ENCODE measurements around the gene ACTMAP. TPM values are rescaled to one million over a fixed set of nuclear protein-coding genes. Genes with fewer than 3 reads are reported as not detected.

ACTMAP gene
- total and polyA plus RNA-seq, 9 of the 15 experiments (the other 6 are each of a cell fraction or from before 2014, with no cell fraction given) = 1.7 to 16.6 (median 4.9) TPM

GRCh38 chr19:40750058-40750873, at the start of gene ACTMAP (continued):
- TF ChIP-seq STAG1 (CRISPR knock-in tag; IDR thresholded peaks at IDR 0.05; ENCODE audit: borderline replicate concordance) (no peak), TFAP4 (CRISPR knock-in tag; IDR thresholded peaks at IDR 0.05; ENCODE audit: borderline replicate concordance) (peak; percentile 98), AFF1 (IDR thresholded peaks at IDR 0.05; ENCODE audit: low read depth in 1 of 2, partially characterized antibody in 2 of 2) (peak; percentile 62 to 96), RB1 (IDR thresholded peaks at IDR 0.05; ENCODE audit: low read depth) (peak; percentile 69; the same call in 1 of the 2 replicates), MCM2 (IDR thresholded peaks at IDR 0.05; ENCODE audit: low read depth) (no peak), STAT5B (CRISPR knock-in tag; IDR thresholded peaks at IDR 0.05) (no peak), ZNF232 (CRISPR knock-in tag; IDR thresholded peaks at IDR 0.05) (no peak), ZKSCAN8 (CRISPR knock-in tag; IDR thresholded peaks at IDR 0.05) (peak; percentile 49; the same call in 1 of the 2 replicates), CHD2 (IDR thresholded peaks at IDR 0.05; ENCODE audit: low read depth, low read length) (peak; percentile 78), NR2C2 (CRISPR knock-in tag; IDR thresholded peaks at IDR 0.05) (peak; percentile 84), NR2C2 (tag; IDR thresholded peaks at IDR 0.05) (peak; percentile 98), ZNF507 (tag; conservative IDR thresholded peaks at IDR 0.05) (no peak), ZNF224 (CRISPR knock-in tag; IDR thresholded peaks at IDR 0.05) (no peak; the same call in 1 of the 2 replicates), POLR3A (IDR thresholded peaks at IDR 0.05; ENCODE audit: borderline replicate concordance, extremely low read depth, insufficient read depth, insufficient read length) (no peak), RBFOX2 (IDR thresholded peaks at IDR 0.05; ENCODE audit: low read depth, low read length) (0 out of 2 replicates have a peak, but pooled peaks have one; percentile 51), MEIS2 (IDR thresholded peaks at IDR 0.05; ENCODE audit: partially characterized antibody) (peak; percentile 61), ZSCAN29 (IDR thresholded peaks at IDR 0.05) (peak; percentile 69; the same call in 1 of the 2 replicates), YBX1 (IDR thresholded peaks at IDR 0.05) (no peak), KDM1A (IDR thresholded peaks at IDR 0.05) (no peak)
- TF ChIP-seq, protein P1, sequence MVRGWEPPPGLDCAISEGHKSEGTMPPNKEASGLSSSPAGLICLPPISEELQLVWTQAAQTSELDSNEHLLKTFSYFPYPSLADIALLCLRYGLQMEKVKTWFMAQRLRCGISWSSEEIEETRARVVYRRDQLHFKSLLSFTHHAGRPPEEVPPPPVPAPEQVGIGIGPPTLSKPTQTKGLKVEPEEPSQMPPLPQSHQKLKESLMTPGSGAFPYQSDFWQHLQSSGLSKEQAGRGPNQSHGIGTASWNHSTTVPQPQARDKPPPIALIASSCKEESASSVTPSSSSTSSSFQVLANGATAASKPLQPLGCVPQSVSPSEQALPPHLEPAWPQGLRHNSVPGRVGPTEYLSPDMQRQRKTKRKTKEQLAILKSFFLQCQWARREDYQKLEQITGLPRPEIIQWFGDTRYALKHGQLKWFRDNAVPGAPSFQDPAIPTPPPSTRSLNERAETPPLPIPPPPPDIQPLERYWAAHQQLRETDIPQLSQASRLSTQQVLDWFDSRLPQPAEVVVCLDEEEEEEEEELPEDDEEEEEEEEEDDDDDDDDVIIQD (CRISPR knock-in tag; IDR thresholded peaks at IDR 0.05) = no peak
- TF ChIP-seq, protein P2, sequence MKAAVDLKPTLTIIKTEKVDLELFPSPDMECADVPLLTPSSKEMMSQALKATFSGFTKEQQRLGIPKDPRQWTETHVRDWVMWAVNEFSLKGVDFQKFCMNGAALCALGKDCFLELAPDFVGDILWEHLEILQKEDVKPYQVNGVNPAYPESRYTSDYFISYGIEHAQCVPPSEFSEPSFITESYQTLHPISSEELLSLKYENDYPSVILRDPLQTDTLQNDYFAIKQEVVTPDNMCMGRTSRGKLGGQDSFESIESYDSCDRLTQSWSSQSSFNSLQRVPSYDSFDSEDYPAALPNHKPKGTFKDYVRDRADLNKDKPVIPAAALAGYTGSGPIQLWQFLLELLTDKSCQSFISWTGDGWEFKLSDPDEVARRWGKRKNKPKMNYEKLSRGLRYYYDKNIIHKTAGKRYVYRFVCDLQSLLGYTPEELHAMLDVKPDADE (conservative IDR thresholded peaks at IDR 0.05; ENCODE audit: control insufficient read depth, low read depth, low read length) = peak; percentile 55; the same call in 1 of the 2 replicates

All from K562 (cell line).